B cell (primary cell): ENCODE measurements around the gene ELAC1. TPM values are rescaled to one million over a fixed set of nuclear protein-coding genes. Genes with fewer than 3 reads are reported as not detected.

Source experiments
- ATAC-seq: fragments of 200-7000 bp; cut with Tn5 transposase; one replicate; pipeline ENCODE4 v1.10.0; 2021; ENCODE audit warnings: low read depth, mild to moderate bottlenecking, moderate number of reproducible peaks, moderate library complexity
- CTCF ChIA-PET: fragments of 350-600 bp; sonication (Branson Sonifier 250); formaldehyde crosslinking; loops from one replicate; lab custom pipeline; 2021; ENCODE audit warnings: antibody characterized with exemption, inconsistent platforms; lab: Charles Lee
- POLR2A ChIA-PET: fragments of 350-600 bp; sonication (Branson Sonifier 250); formaldehyde crosslinking; loops from one replicate; lab custom pipeline; 2021; ENCODE audit warnings: antibody characterized with exemption; lab: Charles Lee
- DNase-seq: peaks from one replicate; pipeline ENCODE4 v3.0.0; 2013
- H2AFZ ChIP-seq: 2 replicates; pipeline ENCODE4 v1.6.1; 2012; ENCODE audit warnings: mild to moderate bottlenecking, low read depth, low read length; ENCODE audit not compliant: insufficient read depth, poor library complexity, severe bottlenecking
- H3K27ac ChIP-seq, 2 donors: 1 replicate in 1 of 2; 2 replicates in 1 of 2; pipeline ENCODE4 v1.5.1; 2012 to 2013; ENCODE audit warnings: low read length in 2 of 2, mild to moderate bottlenecking in 2 of 2, moderate library complexity in 1 of 2
- H3K27me3 ChIP-seq, 4 experiments: fragments of 200-600 bp in 1 of 4; sonication (generic) in 1 of 4; replicated peaks in 1 of 4; 1 replicate in 2 of 4; 2 replicates in 2 of 4; pipeline versions ENCODE4 v1.6.1 to v1.7.0; 2013 to 2016; ENCODE audit warnings: low read length in 3 of 4, mild to moderate bottlenecking in 2 of 4, mixed read lengths in 1 of 4, moderate library complexity in 1 of 4; ENCODE audit not compliant: insufficient read depth in 4 of 4, control insufficient read depth in 3 of 4; ENCODE audit errors: control extremely low read depth in 1 of 4
- H3K36me3 ChIP-seq, 2 experiments: replicated peaks in 1 of 2; 1 replicate in 1 of 2; 2 replicates in 1 of 2; pipeline versions ENCODE4 v1.6.1 to v1.7.1; 2013; ENCODE audit warnings: low read length in 1 of 2; ENCODE audit not compliant: insufficient read depth in 2 of 2, control insufficient read depth in 1 of 2; ENCODE audit errors: control extremely low read depth in 1 of 2, extremely low read depth in 1 of 2
- H3K4me1 ChIP-seq, 2 donors: fragments of 200-600 bp in 1 of 2; sonication (generic) in 1 of 2; 1 replicate in 1 of 2; 2 replicates in 1 of 2; pipeline versions ENCODE4 v1.5.1 to v1.6.1; 2013 to 2017; ENCODE audit warnings: low read length in 2 of 2; ENCODE audit not compliant: control insufficient read depth in 2 of 2, insufficient read depth in 2 of 2
- H3K4me2 ChIP-seq: replicated peaks from 2 replicates; pipeline ENCODE3; 2012; ENCODE audit warnings: mild to moderate bottlenecking, low read depth, low read length; ENCODE audit not compliant: poor library complexity, severe bottlenecking
- H3K4me3 ChIP-seq, 5 experiments: fragments of 200-600 bp in 1 of 5; sonication (generic) in 1 of 5; 1 replicate in 3 of 5; 2 replicates in 2 of 5; pipeline versions ENCODE4 v1.5.1 to v1.7.0; 2011 to 2016; ENCODE audit warnings: low read length in 4 of 5, mild to moderate bottlenecking in 4 of 5, low read depth in 2 of 5, control low read depth in 1 of 5, moderate library complexity in 1 of 5; ENCODE audit not compliant: insufficient read depth in 1 of 5; ENCODE audit errors: control extremely low read depth in 1 of 5, extremely low read depth in 1 of 5
- H3K79me2 ChIP-seq: fragments of 200-600 bp; sonication (generic); one replicate; pipeline ENCODE4 v1.6.0; 2016; ENCODE audit warnings: low read length; ENCODE audit not compliant: control insufficient read depth, insufficient read depth
- H3K9ac ChIP-seq: fragments of 200-600 bp; sonication (generic); 2 replicates; pipeline ENCODE4 v1.6.1; 2017; ENCODE audit warnings: mild to moderate bottlenecking, low read length, moderate library complexity
- H3K9me3 ChIP-seq, 3 donors: one replicate each; pipeline versions ENCODE4 v1.6.1 to v1.7.1; 2013; ENCODE audit warnings: low read length in 2 of 3; ENCODE audit not compliant: control insufficient read depth in 2 of 3, insufficient read depth in 1 of 3; ENCODE audit errors: control extremely low read depth in 1 of 3
- H4K20me1 ChIP-seq: 2 replicates; pipeline ENCODE4 v1.6.0; 2012; ENCODE audit warnings: mild to moderate bottlenecking, low read length; ENCODE audit not compliant: insufficient read depth, control insufficient read depth, poor library complexity, severe bottlenecking
- H3K27ac Mint-ChIP-seq: one replicate; pipeline ENCODE4 v1.8.0; 2021; ENCODE audit warnings: mixed read lengths
- H3K27me3 Mint-ChIP-seq: one replicate; pipeline ENCODE4 v1.8.0; 2021; ENCODE audit warnings: mixed read lengths
- H3K4me1 Mint-ChIP-seq: one replicate; pipeline ENCODE4 v1.8.0; 2021; ENCODE audit warnings: mixed read lengths
- H3K4me3 Mint-ChIP-seq: one replicate; pipeline ENCODE4 v1.8.0; 2021; ENCODE audit warnings: mixed read lengths
- H3K9me3 Mint-ChIP-seq: one replicate; pipeline ENCODE4 v1.8.0; 2022; ENCODE audit warnings: mixed read lengths; ENCODE audit not compliant: insufficient read depth
- CTCF ChIP-seq: fragments of 200-600 bp; IDR thresholded peaks from one replicate; pipeline ENCODE4 v1.8.0; 2022; ENCODE audit warnings: antibody characterized with exemption, mild to moderate bottlenecking
- EZH2 ChIP-seq: IDR thresholded peaks from 2 replicates; pipeline ENCODE4 v1.6.1; 2012; ENCODE audit warnings: borderline replicate concordance, low read depth, mild to moderate bottlenecking, moderate library complexity, low read length; ENCODE audit not compliant: insufficient read depth, poor library complexity, severe bottlenecking
- WGBS: methylation state at CpG from one replicate; pipeline ENCODE4 v1.1.5; 2013; ENCODE audit warnings: missing lambda C conversion rate; ENCODE audit not compliant: insufficient coverage; 5-methylcytosine and 5-hydroxymethylcytosine counted together
- intact Hi-C: fragments of 100-400 bp; cut with micrococcal nuclease; formaldehyde crosslinking; loops from one replicate; pipeline ENCODE4 v1.10.0; 2022
- polyA plus RNA-seq: library from polyadenylated mRNA; depleted of rRNA; stranded (reverse); fragments of >200 nt; gene quantifications from 2 replicates; pipeline ENCODE4 v1.2.3, GENCODE V29; 2012
- total RNA-seq, 2 donors: library from RNA; stranded (reverse); fragments of 120-200 nt in 1 of 2; gene quantifications; 1 replicate in 1 of 2; 2 replicates in 1 of 2; pipeline versions ENCODE4 v1.2.3 to v1.2.4, GENCODE V29; 2013 to 2022

Gene ELAC1
- total and polyA plus RNA-seq, 2 donors (not counting 1 experiment from before 2014, with no cell fraction given) = 3.8 to 9.9 TPM

GRCh38 chr18:51007790-51008139 lies 39.9 kb downstream of the ELAC1 start:
- Mint-ChIP-seq H3K27ac (no peak overlapping the region), H3K27me3 (no peaks in the 10 kb centered on the region)

GRCh38 chr18:51009072-51009471 lies 41.2 kb downstream of the ELAC1 start:
- Histone ChIP-seq H3K27me3 (no peaks in the 10 kb centered on the region), H3K79me2 (no peaks in the 10 kb centered on the region), H2AFZ (no peak overlapping the region), H4K20me1 (no peaks in the 10 kb centered on the region), H3K4me2 (no peak overlapping the region), H3K4me1 (no peaks in the 10 kb centered on the region), H3K9me3 (peaks cover 0 to 2% (median 0%) of the 10 kb centered on the region in 3 donors), H3K4me3 (no peak overlapping the region), H3K27ac (no peak overlapping the region), H3K36me3 (no peaks in the 10 kb centered on the region), H3K9ac (no peak overlapping the region)
- no peaks in the 10 kb centered on the region for H3K27me3 Mint-ChIP-seq
- H3K4me3 Mint-ChIP-seq = no peak overlapping the region
- no peaks in the 10 kb centered on the region for H3K9me3 Mint-ChIP-seq
- DNase-seq (no peak), ATAC-seq (no peak)
- TF ChIP-seq EZH2 = no peak
- TF ChIP-seq CTCF = no peak
- no peak overlapping the region for H3K27ac Mint-ChIP-seq
- intact Hi-C loops = no loop called here
- POLR2A ChIA-PET = no interaction called here
- CTCF ChIA-PET = no interaction called here
- H3K4me1 Mint-ChIP-seq = no peaks in the 10 kb centered on the region

More at GRCh38 chr18:51007790-51008139, 39.9 kb downstream of the ELAC1 start:
- Histone ChIP-seq H3K36me3 (no peaks in the 10 kb centered on the region), H3K4me2 (no peak overlapping the region), H3K4me1 (no peaks in the 10 kb centered on the region), H2AFZ (no peak overlapping the region), H3K9ac (no peak overlapping the region), H3K9me3 (no peaks in the 10 kb centered on the region), H3K79me2 (no peaks in the 10 kb centered on the region), H3K27ac (no peak overlapping the region), H3K4me3 (no peak overlapping the region), H3K27me3 (no peaks in the 10 kb centered on the region), H4K20me1 (no peaks in the 10 kb centered on the region)
- H3K4me3 Mint-ChIP-seq = no peak overlapping the region
- WGBS = 80% methylated on average over 1 of the region's 1 CpG
- intact Hi-C loops = no loop called here
- POLR2A ChIA-PET = no interaction called here
- TF ChIP-seq EZH2 = no peak
- no peak for TF ChIP-seq CTCF
- ATAC-seq (no peak), DNase-seq (no peak)
- CTCF ChIA-PET = interaction anchor here (0.6 kb wide), 1 partner anchor 26 kb away, joined by 3 read pairs; no protein-coding TSS in a partner anchor
- H3K4me1 Mint-ChIP-seq = no peaks in the 10 kb centered on the region
- no peaks in the 10 kb centered on the region for H3K9me3 Mint-ChIP-seq
